Rectal smooth muscle tissue (tissue), 1 donor: Measurements from ENCODE around the gene ADO.

ENCODE experiments used
- H3K27ac ChIP-seq: one replicate; pipeline ENCODE4 v1.7.0; 2013; ENCODE audit warnings: low read depth, low read length, inconsistent platforms
- H3K27me3 ChIP-seq: one replicate; pipeline ENCODE4 v1.7.0; 2013; ENCODE audit warnings: low read length; ENCODE audit not compliant: control insufficient read depth, insufficient read depth
- H3K36me3 ChIP-seq: one replicate; pipeline ENCODE4 v1.7.0; 2013; ENCODE audit warnings: low read length; ENCODE audit not compliant: control insufficient read depth, insufficient read depth
- H3K4me1 ChIP-seq: one replicate; pipeline ENCODE4 v1.7.0; 2013; ENCODE audit warnings: low read length; ENCODE audit not compliant: control insufficient read depth, insufficient read depth
- H3K4me3 ChIP-seq: one replicate; pipeline ENCODE4 v1.7.0; 2013; ENCODE audit warnings: low read length
- H3K9ac ChIP-seq: one replicate; pipeline ENCODE4 v1.7.0; 2013; ENCODE audit warnings: low read length

Gene ADO

DNA sequence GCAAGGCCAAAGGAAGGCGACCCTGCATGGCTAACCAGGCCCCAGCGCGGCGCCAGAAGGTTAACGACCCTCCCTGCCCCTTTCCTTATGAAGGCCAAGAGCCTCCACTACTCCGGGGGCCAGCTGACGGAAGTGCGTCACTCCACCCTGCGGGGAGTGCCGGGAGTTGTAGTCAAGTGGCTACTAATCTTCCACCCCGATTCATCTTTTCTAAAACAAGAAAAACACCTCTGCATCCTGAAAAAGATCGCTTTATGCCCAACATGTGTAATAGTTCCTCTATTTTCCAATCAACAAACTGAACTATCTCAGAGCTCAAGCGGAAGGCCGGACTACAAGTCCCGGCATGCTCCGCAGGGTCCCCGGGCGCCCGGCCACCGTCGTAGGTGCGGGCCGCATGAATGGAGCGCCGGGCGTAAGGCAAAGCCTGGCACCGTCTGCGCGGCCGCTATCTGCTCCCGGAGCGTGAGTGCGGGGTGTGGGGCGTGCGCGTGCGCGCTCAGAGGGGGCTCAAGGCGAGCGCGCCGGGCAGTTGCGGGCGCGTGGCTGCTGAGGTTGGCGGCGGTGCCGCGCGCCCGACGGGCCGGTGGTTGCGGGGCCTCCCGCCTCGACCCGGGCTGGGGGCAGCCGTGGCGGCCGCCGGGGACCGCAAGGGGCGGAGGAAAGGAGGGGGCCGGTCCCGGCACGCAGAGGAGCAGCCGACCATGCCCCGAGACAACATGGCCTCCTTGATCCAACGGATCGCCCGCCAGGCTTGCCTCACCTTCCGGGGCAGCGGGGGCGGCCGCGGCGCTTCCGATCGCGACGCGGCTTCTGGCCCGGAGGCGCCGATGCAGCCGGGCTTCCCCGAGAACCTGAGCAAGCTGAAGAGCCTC is at the start of gene ADO:
ADO (plus strand) TSS at position 365 of the 875 bp plus-strand sequence; CDS start at position 705, 340 bp downstream.
- H3K9ac ChIP-seq, result peak within 1 kb of the TSS; percentile 92
- peak within 1 kb of the TSS; percentile 97 for H3K27ac ChIP-seq
- no peaks in the 10 kb centered on the region for H3K36me3 ChIP-seq
- H3K4me1 ChIP-seq, result peaks cover 20% of the 10 kb centered on the region
- no peaks in the 10 kb centered on the region for H3K27me3 ChIP-seq
- peak within 1 kb of the TSS; percentile 96 for H3K4me3 ChIP-seq

DNA sequence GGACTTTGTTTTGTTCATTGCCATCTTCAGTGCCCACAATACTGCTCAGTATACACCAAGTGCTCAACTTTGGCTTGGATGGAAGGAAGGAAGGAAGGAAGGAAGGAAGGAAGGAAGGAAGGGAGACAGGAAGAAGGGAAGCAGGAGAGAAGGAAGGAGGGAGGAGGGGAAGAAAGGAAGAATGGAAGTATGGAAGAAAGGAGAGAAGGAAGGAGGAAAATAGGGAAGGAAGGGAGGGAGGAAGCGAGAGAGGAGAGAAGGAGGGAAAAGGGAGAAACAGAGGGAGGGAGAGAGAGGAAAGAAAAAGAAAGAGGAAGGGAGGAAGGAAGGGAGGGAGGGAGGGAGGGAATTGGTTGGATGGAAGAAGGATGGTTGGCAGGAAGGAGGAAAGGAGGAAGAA is 49.6 kb upstream of the ADO start:
- Histone ChIP-seq H3K4me3 (no peak overlapping the region), H3K27ac (no peak overlapping the region), H3K4me1 (no peaks in the 10 kb centered on the region), H3K36me3 (no peaks in the 10 kb centered on the region), H3K27me3 (no peaks in the 10 kb centered on the region), H3K9ac (no peak overlapping the region)

DNA sequence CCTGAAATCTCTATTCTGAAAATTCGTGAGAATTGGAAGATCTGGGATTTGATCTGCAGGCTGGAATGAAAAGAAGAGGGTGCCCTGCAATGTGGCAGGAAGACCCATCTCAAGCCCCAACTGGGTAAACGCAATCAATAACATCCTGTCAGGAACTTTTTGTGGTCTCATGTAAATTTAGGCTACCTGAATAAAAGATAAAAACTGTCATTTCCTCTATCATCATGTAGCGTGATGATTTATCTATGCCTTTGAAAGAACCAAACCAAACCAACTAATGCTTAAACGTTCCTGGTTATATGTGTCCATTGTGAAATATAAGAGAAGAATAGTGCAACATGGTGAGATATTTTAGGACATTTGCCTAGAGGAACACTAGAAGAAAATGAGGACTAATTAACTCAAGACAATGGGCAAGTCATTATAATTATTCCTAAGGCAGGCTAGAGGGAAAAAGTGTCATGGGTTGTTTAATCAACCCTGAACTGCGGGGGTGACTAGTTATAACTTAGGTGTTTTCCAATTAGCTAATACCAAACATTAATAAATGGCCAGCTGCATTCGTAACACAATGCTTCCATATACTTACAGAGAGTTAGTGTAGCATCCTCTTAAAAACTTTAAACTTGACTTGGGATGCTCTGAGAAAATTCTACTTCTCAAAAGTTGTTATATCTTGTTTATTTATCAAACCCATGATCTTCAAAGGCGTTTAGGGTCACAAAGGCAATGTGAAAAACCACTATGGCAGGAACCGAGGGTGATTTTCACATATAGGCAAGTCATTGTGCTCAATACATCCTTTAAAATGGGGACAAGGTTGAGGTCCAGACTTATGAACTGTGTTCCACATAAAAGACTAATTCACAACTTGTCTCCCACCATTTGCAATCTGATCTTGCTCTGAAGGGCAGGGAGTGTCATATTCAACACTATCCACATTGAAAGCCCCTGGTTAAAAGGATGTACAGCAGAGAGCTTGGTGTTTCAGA is 48.6 kb upstream of the ADO start:
- Histone ChIP-seq H3K4me3 (no peak overlapping the region), H3K36me3 (no peaks in the 10 kb centered on the region), H3K4me1 (no peaks in the 10 kb centered on the region), H3K9ac (no peak overlapping the region), H3K27ac (no peak overlapping the region), H3K27me3 (no peaks in the 10 kb centered on the region)

DNA sequence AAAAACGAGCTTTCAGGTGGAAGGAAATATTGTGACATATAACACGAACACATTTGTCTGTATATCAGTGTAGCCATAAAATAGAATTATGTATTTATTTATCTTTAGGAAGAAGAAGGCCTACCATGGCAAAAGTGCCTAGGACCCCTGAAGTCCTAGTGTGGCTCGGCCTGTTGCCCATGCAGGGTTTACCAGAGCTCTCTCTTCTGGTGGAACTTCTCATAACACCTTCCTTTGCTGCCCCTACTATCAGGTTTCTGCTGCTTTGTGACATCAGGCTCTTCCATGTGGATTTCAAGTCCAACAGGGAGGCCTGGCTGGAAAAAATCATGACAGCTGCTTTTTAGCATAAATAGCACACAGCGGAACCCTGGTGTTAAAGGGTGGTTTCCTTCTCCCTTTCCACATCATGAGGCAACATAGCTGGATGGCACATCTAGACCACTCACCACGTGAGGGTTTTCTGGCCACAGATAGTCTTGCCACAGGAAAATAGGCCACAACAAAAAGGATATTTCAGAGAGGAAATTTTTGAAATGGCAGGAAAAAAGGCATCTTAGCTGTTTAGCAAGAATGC is 44.8 kb upstream of the ADO start:
- no peak overlapping the region for H3K27ac ChIP-seq
- no peaks in the 10 kb centered on the region for H3K36me3 ChIP-seq
- no peak overlapping the region for H3K4me3 ChIP-seq
- no peaks in the 10 kb centered on the region for H3K4me1 ChIP-seq
- no peaks in the 10 kb centered on the region for H3K27me3 ChIP-seq
- H3K9ac ChIP-seq, result no peak overlapping the region

DNA sequence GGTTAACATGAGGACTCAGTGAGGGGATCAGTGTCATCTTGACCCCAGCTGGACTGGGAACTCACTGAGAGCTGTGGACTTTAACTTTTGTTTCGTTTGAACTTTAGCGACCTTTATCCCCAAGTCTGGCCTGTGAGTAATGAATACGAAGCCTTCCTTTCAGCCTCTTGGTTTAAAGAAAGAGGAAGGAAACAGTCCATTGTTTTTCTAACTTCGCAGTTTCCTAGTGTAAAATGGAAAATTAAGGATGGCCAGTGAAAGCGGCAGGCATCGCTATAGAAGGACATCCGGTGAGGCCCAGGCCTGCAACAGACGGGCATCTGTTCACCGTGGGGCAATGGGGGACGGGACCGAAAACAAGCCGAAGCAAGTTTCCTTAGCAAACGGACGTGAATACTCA is 44.1 kb upstream of the ADO start:
- Histone ChIP-seq H3K27ac (no peak overlapping the region), H3K9ac (no peak overlapping the region), H3K36me3 (no peaks in the 10 kb centered on the region), H3K4me3 (no peak overlapping the region), H3K4me1 (no peaks in the 10 kb centered on the region), H3K27me3 (no peaks in the 10 kb centered on the region)

DNA sequence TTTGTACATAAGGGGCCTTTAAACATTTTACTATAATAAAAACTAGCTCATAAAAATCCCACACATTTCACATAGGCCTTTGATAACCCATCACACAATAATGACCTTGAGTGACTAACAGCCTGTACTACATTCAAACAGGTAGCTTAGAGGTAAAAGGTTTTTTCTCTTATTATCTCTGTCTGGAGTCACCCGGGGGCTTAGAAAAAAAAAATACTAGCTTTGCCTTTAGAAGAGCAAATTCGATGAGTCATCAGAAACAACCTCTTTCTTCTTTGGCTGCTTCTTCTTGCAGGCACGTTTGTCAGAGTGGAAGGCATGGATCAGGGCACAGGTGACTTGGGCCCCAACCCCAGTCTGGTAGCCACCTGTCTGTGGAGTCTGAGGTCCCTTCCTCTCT is 43.4 kb upstream of the ADO start:
- H3K27ac ChIP-seq, result no peak overlapping the region

DNA sequence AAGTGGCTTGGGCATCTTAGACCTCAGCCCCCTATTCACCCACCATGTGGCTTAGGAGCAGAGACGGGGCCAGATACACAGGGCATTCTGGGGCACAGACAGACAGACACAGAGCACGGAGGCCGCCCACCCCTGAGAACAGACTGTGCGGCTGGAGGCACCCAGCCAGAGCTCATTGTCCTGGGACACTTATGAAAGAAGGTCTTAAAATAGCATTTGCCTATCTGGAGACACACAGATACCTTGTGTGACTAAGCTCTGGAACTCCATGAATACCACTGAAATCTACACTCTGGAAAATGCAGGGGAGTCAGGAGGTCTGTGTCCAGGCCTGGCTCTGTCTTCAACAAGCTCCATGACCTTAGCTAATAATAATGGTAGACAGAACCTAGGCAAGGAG is 41.4 kb upstream of the ADO start:
- H3K4me1 ChIP-seq, result no peaks in the 10 kb centered on the region
- no peak overlapping the region for H3K9ac ChIP-seq
- H3K27me3 ChIP-seq, result no peaks in the 10 kb centered on the region
- H3K27ac ChIP-seq, result no peak overlapping the region
- no peaks in the 10 kb centered on the region for H3K36me3 ChIP-seq
- H3K4me3 ChIP-seq, result no peak overlapping the region

More for the DNA sequence above, 43.4 kb upstream of the ADO start:
- H3K27me3 ChIP-seq, result no peaks in the 10 kb centered on the region
- no peak overlapping the region for H3K4me3 ChIP-seq
- H3K9ac ChIP-seq, result no peak overlapping the region
- no peaks in the 10 kb centered on the region for H3K4me1 ChIP-seq
- no peaks in the 10 kb centered on the region for H3K36me3 ChIP-seq

DNA sequence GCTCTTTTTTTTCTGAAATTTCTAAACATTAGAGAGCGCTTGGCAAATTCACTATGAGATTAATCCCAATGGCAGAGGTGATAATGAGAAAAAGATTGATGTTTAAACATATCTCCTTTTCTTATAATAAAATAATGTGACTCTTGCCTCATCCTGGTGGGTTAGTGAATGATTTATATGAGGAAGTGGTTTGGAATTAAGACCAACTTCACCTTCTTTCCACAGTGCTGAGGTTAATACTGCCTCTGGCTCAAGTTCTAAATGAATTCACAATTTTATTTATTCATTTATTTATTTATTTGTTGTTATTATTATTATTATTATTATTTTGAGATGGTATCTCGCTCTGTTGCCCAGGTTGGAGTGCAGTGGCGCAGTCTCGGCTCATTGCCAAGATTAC is 40.5 kb upstream of the ADO start:
- H3K27ac ChIP-seq, result no peak overlapping the region
- no peak overlapping the region for H3K4me3 ChIP-seq

DNA sequence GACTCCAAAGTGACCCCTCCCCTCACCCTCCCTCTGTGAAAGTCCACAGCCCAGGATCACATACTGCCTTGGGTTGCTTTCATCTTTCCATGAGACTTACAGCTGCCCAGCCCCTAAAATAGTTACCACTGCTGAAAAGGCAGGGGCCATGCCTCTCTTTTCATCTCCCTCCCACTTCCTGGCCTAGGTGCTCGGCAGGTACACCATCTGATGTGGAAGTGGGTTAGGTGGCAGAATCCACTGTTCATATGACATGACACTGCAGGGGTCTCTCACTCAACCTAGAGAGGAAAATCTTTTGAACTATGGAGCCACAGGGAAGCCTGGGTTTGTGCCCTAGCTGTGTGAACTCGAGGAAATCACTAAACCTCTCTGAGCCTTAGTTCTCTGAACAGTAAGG is 38.8 kb upstream of the ADO start:
- Histone ChIP-seq H3K36me3 (no peaks in the 10 kb centered on the region), H3K4me3 (no peak overlapping the region), H3K27me3 (no peaks in the 10 kb centered on the region), H3K27ac (no peak overlapping the region), H3K4me1 (no peaks in the 10 kb centered on the region), H3K9ac (no peak overlapping the region)

More for the DNA sequence above, 40.5 kb upstream of the ADO start:
- H3K9ac ChIP-seq, result no peak overlapping the region
- H3K36me3 ChIP-seq, result no peaks in the 10 kb centered on the region
- no peaks in the 10 kb centered on the region for H3K4me1 ChIP-seq
- H3K27me3 ChIP-seq, result no peaks in the 10 kb centered on the region

DNA sequence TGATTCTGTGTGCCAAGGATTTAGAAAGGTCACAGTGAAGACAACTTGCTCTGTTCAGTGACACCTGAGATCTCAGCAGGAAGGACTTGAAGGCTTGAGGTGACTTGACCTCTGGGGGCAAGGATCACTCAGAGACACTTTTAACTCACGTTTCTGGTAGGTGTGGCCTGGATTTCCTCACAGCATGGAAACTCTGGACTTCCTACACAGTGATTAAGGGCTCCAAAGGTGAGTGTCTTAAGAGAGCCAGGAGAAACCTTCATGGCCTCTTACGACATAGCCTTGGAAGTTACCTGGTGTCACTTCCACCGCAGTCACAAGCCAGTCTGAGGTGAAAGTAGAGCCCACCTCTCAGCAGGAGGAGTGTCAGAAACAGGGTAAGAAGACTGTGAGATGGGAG is 38.1 kb upstream of the ADO start:
- Histone ChIP-seq H3K9ac (no peak overlapping the region), H3K27ac (no peak overlapping the region), H3K36me3 (no peaks in the 10 kb centered on the region), H3K4me1 (no peaks in the 10 kb centered on the region), H3K4me3 (no peak overlapping the region), H3K27me3 (no peaks in the 10 kb centered on the region)

DNA sequence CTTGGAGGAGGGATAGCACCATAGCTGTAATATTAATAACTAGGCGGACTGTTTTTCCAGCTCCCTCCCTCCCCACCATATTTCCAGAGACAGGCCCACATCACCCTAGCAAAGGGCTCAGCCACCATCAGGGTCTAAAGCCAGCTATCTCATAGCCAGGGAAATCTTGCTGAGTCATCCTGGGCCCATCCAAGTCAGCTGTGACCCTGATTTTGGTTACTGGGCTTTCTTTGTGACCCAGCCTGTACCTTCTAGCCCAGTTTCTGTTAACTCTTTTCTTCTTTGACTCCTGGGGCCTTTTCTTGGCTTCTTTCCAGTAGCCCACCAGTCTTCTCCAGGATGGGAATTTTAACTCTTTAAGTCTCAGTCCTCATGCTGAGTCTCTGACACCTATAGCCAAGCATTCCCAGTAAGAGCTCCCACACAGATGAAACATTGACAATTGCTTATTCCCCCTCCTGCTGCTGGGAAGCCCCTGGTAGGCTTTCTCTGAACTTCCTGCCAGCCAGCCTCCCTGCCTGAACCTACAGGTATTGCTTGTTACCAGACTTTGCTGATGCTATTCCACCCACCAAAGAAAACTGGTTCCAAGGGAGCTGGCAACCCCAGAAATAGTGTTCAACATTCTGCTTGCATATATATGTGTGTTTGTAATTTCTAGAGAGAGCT is 34.8 kb upstream of the ADO start:
- Histone ChIP-seq H3K4me1 (no peaks in the 10 kb centered on the region), H3K36me3 (no peaks in the 10 kb centered on the region), H3K4me3 (no peak overlapping the region), H3K9ac (no peak overlapping the region), H3K27me3 (no peaks in the 10 kb centered on the region), H3K27ac (no peak overlapping the region)
